KG1 (cell line): ENCODE data around the gene OR6N2.

ENCODE experiments used
- DNase-seq: peaks from one replicate; lab custom pipeline; 2025; lab: John Stamatoyannopoulos, UW

OR6N2 gene, protein sequence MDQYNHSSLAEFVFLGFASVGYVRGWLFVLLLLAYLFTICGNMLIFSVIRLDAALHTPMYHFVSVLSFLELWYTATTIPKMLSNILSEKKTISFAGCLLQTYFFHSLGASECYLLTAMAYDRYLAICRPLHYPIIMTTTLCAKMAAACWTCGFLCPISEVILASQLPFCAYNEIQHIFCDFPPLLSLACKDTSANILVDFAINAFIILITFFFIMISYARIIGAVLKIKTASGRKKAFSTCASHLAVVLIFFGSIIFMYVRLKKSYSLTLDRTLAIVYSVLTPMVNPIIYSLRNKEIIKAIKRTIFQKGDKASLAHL

GRCh38 chr1:158781104-158781503 is at the start of gene OR6N2:
OR6N2 (minus strand) TSS chr1:158781204; CDS start chr1:158777635, 3,569 bp downstream.
- no peak for DNase-seq

DNA sequence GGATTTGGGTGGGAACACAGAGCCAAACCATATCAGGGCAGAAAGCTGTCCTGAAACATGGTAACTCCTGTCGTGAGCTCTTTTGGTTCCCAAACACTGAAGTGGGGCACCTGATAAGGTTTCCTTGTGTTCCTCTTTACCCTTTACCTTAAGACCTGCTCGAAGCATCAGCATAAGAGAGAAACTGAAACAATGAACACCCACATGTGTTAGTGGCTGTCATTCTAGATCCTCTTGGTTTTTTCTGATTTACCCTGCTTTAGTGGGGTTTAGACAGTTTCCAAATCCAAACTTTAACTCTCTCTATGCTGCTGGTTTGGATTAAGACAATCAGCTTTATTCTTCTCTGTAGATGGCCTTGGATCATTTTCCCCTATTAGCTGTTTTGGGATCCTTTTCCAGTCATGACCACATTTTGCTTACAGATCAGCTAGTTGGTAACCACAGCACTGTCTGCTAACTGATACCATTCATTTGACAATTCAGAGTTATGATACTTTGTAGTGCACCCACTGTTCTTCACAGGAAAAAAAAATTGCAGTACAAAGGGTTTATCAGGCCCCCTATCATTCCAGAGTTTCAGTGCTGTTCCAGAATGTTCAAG is 49.2 kb upstream of the OR6N2 start:
- no peak for DNase-seq

DNA sequence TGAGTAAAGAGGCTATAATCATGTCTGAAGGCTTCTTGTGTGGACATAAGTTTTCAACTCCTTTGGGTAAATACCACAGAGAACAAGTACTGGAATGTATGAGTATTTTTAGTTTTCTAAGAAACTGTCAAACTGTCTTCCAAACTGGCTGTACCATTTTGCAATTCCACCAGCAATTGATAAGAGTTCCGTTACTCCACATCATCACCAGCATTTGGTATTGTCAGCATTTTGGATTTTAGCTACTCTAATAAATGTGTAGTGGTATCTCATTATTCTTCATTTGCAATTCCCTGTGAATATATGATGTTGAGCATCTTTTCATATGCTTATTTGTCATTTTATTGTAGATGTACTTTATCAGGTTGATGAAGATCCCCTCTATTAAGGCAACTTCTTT is 40.7 kb upstream of the OR6N2 start:
- DNase-seq, result no peak

DNA sequence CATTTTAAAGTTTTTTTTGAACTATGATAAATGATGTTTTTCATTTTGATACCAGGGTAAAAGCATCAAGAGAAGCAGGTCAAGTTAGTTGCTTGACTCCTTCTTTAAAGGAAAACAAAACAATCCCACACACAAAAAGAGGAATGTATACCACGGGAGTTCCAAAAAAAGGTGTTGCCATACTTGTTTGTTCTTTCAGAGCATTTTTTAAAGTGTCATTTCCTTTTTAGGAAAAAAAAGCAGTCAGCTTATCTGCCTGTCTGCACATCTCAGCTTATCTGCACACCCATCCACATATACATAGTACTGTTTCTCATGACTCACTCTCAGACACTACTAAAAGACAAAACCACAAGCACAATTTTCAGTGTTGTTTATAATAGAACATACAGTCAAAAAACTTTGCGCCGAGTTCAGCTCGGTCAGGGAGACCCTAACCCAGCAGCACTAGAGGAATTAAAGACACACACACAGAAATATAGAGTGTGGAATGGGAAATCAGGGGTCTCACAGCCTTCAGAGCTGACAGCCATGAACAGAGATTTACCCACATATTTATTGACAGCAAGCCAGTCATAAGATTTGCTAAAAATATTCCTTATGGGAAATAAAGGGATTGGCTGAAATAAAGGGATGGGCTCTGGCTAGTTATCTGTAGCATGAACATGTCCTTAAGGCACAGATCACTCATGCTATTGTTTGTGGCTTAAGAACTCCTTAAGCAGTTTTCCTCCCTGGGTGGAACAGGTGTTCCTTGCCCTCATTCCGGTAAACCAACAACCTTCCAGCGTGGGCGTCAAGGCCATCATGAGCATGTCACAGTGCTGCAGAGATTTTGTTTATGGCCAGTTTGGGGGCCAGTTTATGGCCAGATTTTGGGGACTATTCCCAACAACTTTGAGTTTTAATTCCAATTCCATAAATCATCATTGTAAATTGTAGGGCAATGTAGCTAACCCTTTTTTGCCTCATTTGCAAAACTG is 38.7 kb upstream of the OR6N2 start:
- DNase-seq, result no peak

DNA sequence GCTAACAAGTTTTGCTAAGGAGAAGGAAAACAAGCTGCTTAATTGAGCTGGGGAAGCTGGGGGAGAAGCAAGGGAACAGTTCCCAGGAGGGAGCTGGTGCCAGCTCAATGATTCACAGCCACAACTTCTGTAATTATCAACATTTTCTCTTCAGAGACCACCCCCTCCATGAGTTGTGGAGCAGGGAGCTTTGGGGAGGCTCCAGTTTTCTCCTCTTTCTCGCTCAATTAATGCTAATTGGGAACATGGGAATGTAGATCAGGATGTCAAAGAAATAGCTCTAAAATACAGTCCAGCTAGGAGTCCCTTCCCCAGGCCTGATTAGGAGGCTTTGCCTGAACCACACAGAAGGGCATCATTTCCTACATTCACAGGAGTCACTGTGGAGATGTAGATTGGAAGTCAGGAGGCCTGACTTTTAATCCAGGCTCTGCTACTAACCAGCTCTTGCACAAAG is 38.0 kb upstream of the OR6N2 start:
- DNase-seq, result no peak

DNA sequence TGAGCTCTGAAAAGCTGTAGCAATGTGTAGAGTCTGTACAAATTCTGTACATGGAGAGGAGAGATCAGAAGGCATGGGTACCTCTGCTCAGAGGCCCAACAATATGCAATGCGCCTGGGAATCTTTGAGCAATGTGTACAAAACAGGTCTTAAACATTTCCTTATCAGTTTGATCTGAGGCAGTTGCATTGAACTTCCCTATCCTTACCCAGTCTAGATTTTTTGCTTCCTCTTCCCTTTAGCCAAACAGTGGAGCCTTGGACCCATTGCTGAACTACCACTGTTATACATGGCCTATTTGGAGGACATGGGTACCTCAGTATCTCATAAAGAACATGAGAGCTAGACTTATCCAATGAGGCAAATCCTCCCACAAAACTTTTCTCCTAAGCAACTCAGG is 37.6 kb upstream of the OR6N2 start:
- DNase-seq, result peak; percentile 26

DNA sequence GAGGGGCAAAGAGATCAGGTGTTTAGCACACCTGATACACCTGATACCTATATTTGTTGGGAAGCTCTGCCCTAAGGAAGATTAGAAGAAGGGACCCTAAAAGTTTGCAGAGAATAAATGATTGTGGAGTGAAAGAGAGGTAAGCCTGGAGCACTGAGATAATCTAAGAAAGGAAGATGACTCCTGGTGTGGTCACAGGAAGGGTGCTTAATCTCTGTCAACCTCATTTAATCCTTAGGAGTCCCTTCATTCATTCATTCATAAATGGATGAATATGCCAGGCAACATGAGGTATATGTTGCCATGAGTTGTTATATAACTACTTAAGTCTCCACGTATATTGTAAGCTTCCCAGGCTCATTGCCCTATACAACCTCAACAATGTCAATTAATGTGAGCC is 34.0 kb upstream of the OR6N2 start:
- no peak for DNase-seq

- no peak for DNase-seq
Measured at GRCh38 chr1:158813164-158813563, 32.2 kb upstream of the OR6N2 start.

DNA sequence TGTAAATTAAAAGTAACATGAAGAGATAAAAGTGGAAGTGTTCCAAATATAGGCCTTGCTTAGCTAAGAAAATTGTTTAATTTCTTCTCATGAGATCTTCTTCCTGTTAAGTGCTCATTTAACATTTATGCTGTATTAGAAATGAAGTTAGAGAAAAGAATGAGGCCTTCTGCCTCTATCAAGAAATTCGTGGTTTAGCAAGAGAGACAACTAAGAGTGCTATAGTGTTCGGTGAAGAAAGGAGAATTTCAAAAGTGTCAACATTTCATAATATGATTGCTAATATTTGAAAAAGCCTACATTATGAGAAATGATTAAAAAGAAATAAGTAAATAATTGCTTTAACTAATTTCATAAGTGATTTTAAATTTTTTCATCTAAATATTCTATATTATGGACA is 31.3 kb upstream of the OR6N2 start:
- DNase-seq, result no peak

DNA sequence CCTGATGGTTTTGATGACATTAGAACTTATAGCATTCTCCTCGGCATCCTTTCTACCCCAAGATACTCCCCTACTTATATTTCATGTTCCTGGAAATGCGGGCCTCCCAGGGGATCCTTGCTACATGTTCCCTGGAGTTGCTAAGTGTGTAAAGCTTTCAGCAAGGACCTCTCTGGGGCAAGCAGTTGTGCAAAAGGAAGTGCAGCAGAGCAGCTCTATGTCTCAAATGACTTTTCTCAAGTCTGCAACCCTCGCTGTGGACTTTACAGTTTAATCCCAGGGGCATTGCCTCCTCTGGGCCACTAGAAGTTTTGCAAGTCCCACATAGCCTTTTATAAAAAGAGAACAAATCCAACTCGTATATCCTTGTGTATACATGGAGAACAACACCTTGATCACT is 29.3 kb upstream of the OR6N2 start:
- DNase-seq, result no peak

DNA sequence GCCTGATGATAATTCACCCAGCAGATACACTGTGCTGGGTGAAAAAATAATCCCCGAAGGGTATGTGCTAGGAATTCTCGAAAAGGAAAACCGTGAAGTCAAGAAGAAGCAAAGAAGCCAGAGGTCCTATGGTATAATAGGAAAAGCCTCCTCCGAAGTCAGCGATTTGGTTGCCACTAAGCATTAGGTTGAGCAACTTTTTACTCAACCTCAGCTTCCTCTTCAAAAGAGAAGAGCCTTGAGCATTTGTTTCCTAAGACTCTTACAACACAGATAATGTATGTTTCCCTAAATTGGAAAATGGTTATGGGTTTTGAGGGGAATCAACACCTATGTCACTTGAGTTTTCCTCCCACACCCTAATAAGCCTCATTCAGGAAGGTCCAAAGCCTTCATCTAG is 28.9 kb upstream of the OR6N2 start:
- peak; percentile 23 for DNase-seq

DNA sequence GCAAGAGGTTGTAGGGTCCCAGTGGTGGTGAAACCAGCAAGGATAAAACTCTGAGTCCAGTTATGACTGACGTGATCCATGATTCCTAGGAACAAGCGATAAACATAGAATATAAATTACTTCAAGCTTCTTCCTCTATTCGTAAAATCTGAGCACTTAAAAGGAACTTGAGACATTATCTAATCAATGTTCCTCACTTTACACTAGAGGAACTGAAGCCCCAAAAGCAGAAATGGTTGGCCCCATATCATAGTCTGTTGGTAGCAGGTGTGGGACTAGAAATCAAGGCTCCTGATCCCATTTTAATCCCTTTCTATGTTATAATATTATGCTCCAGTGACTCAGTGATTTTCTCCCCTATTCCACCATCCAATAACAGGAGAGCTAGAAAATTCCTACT is 28.3 kb upstream of the OR6N2 start:
- no peak for DNase-seq

DNA sequence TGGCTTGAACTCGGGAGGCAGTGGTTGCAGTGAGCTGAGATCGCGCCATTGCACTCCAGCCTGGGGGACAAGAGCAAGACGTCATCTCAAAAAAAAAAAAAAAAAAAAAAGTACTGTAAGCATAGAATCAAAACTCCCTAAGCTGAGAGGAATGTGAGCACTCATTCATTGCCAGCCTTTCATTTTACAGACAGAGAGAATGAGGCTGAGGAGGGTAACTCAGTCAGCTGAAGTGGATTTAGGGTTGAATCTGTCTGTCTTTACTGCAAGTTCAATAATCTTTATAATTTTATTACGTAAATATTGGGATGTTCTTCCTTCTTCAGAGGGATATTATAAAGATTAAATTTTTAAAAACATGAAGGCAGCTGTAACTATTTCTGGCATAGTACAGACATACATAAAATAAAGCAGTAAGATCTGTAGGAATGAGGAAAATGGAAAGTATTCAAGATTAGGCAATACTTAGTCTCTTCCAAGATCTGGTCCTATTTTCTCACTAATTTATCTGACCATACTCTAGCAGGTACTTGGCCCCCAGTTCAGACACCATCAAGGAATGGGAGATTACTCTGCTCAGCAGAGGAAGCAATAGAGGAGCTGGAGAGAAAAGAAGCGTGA is 26.0 kb upstream of the OR6N2 start:
- DNase-seq, result no peak

GRCh38 chr1:158803678-158804077 is 22.7 kb upstream of the OR6N2 start:
- DNase-seq, result no peak

DNA sequence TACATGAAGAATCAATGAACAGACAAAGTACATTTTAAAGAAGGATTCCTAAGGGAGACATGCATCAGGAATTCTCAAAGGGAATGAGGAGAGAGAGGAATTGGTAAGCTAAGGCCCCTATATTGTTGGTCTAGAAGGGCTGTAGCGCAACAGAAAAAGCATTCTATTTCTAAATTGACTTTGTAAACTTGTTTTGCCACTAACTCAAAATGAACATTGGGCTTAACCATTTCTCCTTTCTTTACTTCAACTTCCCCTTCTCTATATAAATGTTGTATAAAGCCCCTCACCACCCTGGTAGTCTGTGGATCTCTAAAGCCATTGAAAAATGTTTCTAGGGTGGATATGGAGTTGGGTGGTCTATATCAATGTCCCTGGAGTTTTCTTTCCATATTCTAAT is 20.4 kb upstream of the OR6N2 start:
- no peak for DNase-seq

DNA sequence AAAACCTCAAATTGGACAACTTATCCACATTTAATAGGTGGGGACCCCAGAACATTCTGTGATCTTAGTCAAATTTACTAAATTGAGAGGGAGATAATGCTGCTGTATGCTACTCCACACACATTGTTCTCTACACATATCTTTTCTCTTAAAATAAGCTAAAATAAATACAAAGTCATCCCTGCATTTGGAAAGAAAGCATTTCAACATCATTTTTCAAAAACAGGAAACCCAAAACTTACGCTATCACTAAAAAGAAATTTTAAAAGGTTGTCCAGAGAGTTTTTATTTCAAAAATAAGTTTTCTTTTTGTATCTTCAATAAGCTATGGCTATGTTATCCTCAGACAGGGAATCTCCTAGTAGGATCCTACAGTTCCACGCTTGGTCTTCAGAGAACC is 19.5 kb upstream of the OR6N2 start:
- DNase-seq, result no peak

DNA sequence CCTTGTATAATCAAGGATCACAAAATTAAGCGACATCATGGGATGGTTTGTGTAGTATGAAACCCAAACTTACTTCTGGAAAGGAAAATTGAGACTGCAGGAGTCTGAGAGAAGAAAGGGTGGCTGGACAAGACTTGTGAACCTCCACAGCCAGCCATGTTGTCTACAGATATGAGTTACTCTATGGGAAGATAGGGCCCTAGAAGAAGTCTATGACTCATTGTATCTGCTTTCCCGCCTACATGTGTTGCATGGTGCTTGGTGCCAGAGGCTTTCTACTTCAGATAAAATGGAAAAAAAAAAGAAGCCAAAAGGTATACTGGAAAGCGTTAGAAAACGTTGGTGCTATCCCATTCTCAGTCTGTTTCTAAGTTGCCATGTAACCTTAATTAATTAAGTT is 18.7 kb upstream of the OR6N2 start:
- no peak for DNase-seq

DNA sequence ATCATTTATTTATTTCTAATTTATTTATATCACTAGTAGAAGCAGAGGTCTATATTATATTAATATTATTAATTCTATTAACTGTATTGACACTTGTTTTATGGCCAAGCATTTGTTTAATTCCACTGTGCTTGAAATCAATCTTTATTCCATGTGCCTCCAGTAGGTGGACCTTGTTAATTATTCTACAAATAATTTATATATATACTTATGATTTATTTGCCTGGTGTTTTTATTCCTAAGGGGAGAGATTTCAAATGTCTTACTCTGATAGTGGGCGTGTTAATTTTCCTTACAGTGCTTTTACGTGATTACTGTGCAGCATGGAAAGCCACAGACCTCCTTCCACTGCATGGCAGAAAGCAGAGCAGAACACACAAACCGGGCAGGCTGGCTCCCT is 17.5 kb upstream of the OR6N2 start:
- DNase-seq, result no peak

GRCh38 chr1:158794247-158794646 is 13.2 kb upstream of the OR6N2 start:
- no peak for DNase-seq

DNA sequence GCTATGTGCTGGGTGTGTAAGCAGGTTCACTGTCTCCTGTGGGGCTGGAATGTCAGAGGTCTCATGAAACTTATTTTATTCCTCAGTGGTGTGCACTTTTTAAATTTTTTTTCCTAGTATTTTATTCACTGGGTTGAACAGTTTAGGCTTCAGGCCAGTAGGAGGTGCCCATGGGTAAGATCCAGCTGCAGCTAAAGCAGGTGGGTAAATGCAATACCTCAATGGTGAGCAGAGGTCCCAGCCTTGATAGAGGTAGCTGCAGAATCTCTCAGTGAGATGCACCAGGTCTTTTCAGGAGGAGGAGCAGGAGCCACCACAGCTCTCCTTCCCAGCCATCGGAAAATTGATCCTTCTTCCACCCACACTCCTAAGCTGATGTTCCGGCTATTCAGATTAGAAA is 12.6 kb upstream of the OR6N2 start:
- no peak for DNase-seq

- DNase-seq, result no peak
Measured at GRCh38 chr1:158771950-158772866, 8.8 kb downstream of the OR6N2 start, which contains the start of gene OR6N1. OR6N1 (minus strand) TSS chr1:158772195; CDS start chr1:158766682, 5,513 bp downstream.
